OCI-LY1 (cell line): ENCODE measurements around the gene RNF150.

Source experiments
- CTCF ChIP-seq: fragments of 200-600 bp; sonication (generic), shearing (Covaris generic); IDR thresholded peaks from 2 replicates; pipeline ENCODE4 v1.5.1; 2017; ENCODE audit warnings: mild to moderate bottlenecking, antibody characterized with exemption, low read length, moderate library complexity, mixed read lengths
- EZH2 ChIP-seq: fragments of 200-600 bp; sonication (generic), shearing (Covaris generic); IDR thresholded peaks from 2 replicates; pipeline ENCODE4 v1.8.0; 2017; ENCODE audit warnings: borderline replicate concordance, mixed run types, mild to moderate bottlenecking, antibody characterized with exemption, low read length, moderate library complexity, mixed read lengths

GRCh38 chr4:140851804-140852203, 281.5 kb downstream of the RNF150 start:
- no peak for TF ChIP-seq CTCF
- no peak for TF ChIP-seq EZH2
